DND-41 (cell line): Measurements from ENCODE around the gene NEDD4L.
A peak's percentile ranks its signal among the peaks of the same experiment; 100 is the strongest.

Source experiments
- ATAC-seq: fragments of 200-7000 bp; cut with Tn5 transposase; 3 replicates; pipeline ENCODE4 v1.9.1; 2021; ENCODE audit warnings: low read depth; ENCODE audit not compliant: insufficient read depth
- DNase-seq: peaks from one replicate; pipeline ENCODE4 v3.0.0-alpha.2; 2020
- H2AFZ ChIP-seq: 2 replicates; pipeline ENCODE4 v1.6.0; 2012; ENCODE audit warnings: low read depth, low read length
- H3K27ac ChIP-seq: 2 replicates; pipeline ENCODE4 v1.5.1; 2012; ENCODE audit warnings: low read length, inconsistent platforms
- H3K27me3 ChIP-seq: fragments of 200-600 bp; sonication (generic); 2 replicates; pipeline ENCODE4 v1.6.0; 2012; ENCODE audit warnings: low read length, mild to moderate bottlenecking, inconsistent platforms; ENCODE audit not compliant: insufficient read depth, poor library complexity
- H3K36me3 ChIP-seq: 2 replicates; pipeline ENCODE4 v1.5.1; 2012; ENCODE audit warnings: low read length, inconsistent platforms; ENCODE audit not compliant: insufficient read depth
- H3K4me1 ChIP-seq: 2 replicates; pipeline ENCODE4 v1.5.1; 2012; ENCODE audit warnings: mild to moderate bottlenecking, low read length; ENCODE audit not compliant: insufficient read depth
- H3K4me2 ChIP-seq: 2 replicates; pipeline ENCODE4 v1.6.0; 2012; ENCODE audit warnings: mild to moderate bottlenecking, moderate library complexity, low read length, inconsistent platforms; ENCODE audit not compliant: insufficient read depth
- H3K4me3 ChIP-seq, 2 experiments: fragments of 200-600 bp in 1 of 2; shearing (Covaris generic) in 1 of 2; 2 replicates each; pipeline ENCODE4 v1.5.1; 2012 to 2016; ENCODE audit warnings: inconsistent platforms in 2 of 2, low read length in 2 of 2, mild to moderate bottlenecking in 2 of 2, low read depth in 1 of 2, moderate library complexity in 1 of 2
- H3K79me2 ChIP-seq: 2 replicates; pipeline ENCODE4 v1.6.0; 2012; ENCODE audit warnings: low read length, inconsistent platforms; ENCODE audit not compliant: insufficient read depth
- H3K9ac ChIP-seq: 2 replicates; pipeline ENCODE4 v1.6.0; 2012; ENCODE audit warnings: low read depth, mild to moderate bottlenecking, inconsistent platforms, low read length, moderate library complexity
- H3K9me3 ChIP-seq: 2 replicates; pipeline ENCODE4 v1.5.1; 2012; ENCODE audit warnings: low read length, moderate library complexity, mild to moderate bottlenecking, inconsistent platforms; ENCODE audit not compliant: insufficient read depth, severe bottlenecking
- H4K20me1 ChIP-seq: 2 replicates; pipeline ENCODE4 v1.6.0; 2012; ENCODE audit warnings: low read length; ENCODE audit not compliant: insufficient read depth
- EZH2 ChIP-seq: IDR thresholded peaks from 3 replicates; pipeline ENCODE4 v1.6.1; 2012; ENCODE audit warnings: borderline replicate concordance, low read depth, mild to moderate bottlenecking, moderate library complexity, low read length, inconsistent platforms; ENCODE audit not compliant: severe bottlenecking
- TF ChIP-seq, protein P1 (sequence below): IDR thresholded peaks from 2 replicates; pipeline ENCODE4 v1.5.1; 2012; ENCODE audit warnings: borderline replicate concordance, low read length, moderate library complexity, mild to moderate bottlenecking; ENCODE audit not compliant: poor library complexity, severe bottlenecking; ENCODE audit errors: extremely low read depth

NEDD4L gene

DNA sequence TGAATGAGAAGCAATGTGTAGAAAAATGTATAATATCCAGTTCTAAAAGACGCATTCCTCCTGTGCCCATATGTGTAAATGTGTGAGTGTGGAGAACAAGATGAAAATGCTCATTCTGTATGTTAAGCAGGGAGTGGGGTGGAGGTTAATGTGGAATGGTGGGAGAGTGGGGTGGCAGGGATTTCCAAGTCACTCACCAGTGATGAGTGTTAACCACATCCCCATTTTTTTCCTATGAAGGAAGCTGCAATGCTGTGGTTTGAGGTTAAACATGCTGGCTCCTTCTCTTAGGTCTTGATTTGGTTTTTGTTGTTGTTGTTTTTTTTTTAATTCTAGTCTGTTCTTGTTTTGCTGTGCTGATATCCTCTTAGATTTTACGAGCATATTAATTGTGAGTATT, 169.4 kb downstream of the NEDD4L start:
- H3K27me3 ChIP-seq = peaks cover 7% of the 10 kb centered on the region
- no peak for TF ChIP-seq EZH2
- TF ChIP-seq, protein P1, sequence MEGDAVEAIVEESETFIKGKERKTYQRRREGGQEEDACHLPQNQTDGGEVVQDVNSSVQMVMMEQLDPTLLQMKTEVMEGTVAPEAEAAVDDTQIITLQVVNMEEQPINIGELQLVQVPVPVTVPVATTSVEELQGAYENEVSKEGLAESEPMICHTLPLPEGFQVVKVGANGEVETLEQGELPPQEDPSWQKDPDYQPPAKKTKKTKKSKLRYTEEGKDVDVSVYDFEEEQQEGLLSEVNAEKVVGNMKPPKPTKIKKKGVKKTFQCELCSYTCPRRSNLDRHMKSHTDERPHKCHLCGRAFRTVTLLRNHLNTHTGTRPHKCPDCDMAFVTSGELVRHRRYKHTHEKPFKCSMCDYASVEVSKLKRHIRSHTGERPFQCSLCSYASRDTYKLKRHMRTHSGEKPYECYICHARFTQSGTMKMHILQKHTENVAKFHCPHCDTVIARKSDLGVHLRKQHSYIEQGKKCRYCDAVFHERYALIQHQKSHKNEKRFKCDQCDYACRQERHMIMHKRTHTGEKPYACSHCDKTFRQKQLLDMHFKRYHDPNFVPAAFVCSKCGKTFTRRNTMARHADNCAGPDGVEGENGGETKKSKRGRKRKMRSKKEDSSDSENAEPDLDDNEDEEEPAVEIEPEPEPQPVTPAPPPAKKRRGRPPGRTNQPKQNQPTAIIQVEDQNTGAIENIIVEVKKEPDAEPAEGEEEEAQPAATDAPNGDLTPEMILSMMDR = no peak
- ATAC-seq (peak; percentile 67; the same call in 2 of the 3 replicates), DNase-seq (no peak)
- H2AFZ ChIP-seq = no peak overlapping the region
- no peaks in the 10 kb centered on the region for H3K9me3 ChIP-seq
- no peaks in the 10 kb centered on the region for H4K20me1 ChIP-seq
- no peak overlapping the region for H3K9ac ChIP-seq
- H3K4me1 ChIP-seq = peaks cover 13% of the 10 kb centered on the region
- no peak overlapping the region for H3K27ac ChIP-seq
- no peaks in the 10 kb centered on the region for H3K36me3 ChIP-seq
- H3K4me3 ChIP-seq = no peak overlapping the region
- no peaks in the 10 kb centered on the region for H3K79me2 ChIP-seq
- no peak overlapping the region for H3K4me2 ChIP-seq

DNA sequence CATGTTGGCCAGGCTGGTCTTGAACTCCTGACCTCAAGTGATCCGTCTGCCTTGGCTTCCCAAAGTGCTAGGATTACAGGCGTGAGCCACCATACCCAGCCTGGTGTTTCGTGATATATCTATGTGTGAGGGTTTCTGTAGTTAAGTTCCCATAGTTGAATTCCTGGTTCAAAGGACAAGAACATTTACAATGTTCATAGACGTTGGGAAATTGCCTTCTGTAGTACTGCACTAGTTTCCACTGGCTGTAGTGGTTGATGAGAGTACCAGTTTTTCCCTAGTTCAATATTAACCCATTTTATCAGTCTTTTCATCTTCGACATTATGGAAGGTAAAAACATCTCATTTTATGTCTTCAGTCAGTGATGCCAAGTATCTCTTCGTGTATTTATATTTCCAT, 171.0 kb downstream of the NEDD4L start:
- H3K79me2 ChIP-seq = no peaks in the 10 kb centered on the region
- DNase-seq = no peak
- H2AFZ ChIP-seq = no peak overlapping the region
- H3K4me3 ChIP-seq = no peak overlapping the region
- no peaks in the 10 kb centered on the region for H3K9me3 ChIP-seq
- H3K27me3 ChIP-seq = peaks cover 5% of the 10 kb centered on the region
- H4K20me1 ChIP-seq = 0 out of 2 replicates have a peak, but pooled peaks cover 2% of the 10 kb centered on the region
- H3K27ac ChIP-seq = no peak overlapping the region
- no peaks in the 10 kb centered on the region for H3K36me3 ChIP-seq
- H3K4me1 ChIP-seq = peaks cover 13% of the 10 kb centered on the region
- ATAC-seq = no peak
- no peak overlapping the region for H3K4me2 ChIP-seq
- H3K9ac ChIP-seq = no peak overlapping the region
- TF ChIP-seq EZH2 = no peak
- TF ChIP-seq, protein P1 = no peak

DNA sequence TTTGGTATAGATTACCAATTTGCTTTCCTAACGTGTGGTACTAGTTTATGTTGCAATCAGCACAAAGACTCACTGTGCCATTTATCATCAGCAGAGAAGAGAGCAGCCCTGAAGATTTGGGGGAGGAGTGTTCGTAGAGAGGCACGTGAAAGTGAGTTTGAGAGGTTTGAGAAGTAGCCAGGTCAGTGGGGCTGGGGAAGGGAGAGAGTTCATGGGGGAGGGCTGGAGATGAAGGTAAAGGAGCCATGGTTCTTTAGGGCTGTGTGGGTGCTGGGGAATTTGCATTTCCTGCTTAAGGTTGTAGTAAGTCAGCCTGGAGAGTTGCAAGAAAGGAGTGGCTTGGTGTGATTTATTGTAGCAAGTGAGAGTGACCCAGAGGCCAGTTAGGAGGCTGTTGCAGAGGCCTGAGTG, 172.1 kb downstream of the NEDD4L start:
- Histone ChIP-seq H3K79me2 (no peaks in the 10 kb centered on the region), H3K4me1 (peaks cover 13% of the 10 kb centered on the region), H3K4me3 (no peak overlapping the region), H3K9me3 (no peaks in the 10 kb centered on the region), H3K27me3 (peaks cover 4% of the 10 kb centered on the region), H3K27ac (no peak overlapping the region), H3K36me3 (no peaks in the 10 kb centered on the region), H2AFZ (no peak overlapping the region), H4K20me1 (0 out of 2 replicates have a peak, but pooled peaks cover 2% of the 10 kb centered on the region), H3K9ac (no peak overlapping the region), H3K4me2 (no peak overlapping the region)
- no peak for DNase-seq
- TF ChIP-seq, protein P1 = no peak
- TF ChIP-seq EZH2 = no peak
- no peak for ATAC-seq

DNA sequence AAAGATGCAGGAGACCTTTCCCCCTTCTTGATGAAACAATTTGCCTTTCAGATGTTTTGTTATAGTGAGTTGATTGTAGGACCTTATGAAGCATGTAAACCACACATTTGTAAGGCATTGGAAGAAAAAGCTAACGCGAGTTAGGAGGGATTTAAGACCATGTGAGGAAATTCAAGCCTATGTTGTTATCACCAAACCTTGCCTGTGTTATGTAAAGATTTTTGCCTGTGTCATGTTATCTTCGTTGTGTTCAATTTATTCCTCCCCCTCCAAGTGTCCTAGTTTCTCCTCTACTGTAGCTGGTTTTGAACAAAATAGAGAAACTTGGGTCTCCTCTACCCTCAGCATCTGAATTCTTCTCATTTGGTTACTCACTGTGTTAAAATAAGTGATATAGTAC, 173.0 kb downstream of the NEDD4L start:
- peaks cover 4% of the 10 kb centered on the region for H3K27me3 ChIP-seq
- no peaks in the 10 kb centered on the region for H3K9me3 ChIP-seq
- peaks cover 13% of the 10 kb centered on the region for H3K4me1 ChIP-seq
- DNase-seq = no peak
- H3K4me3 ChIP-seq = no peak overlapping the region
- 0 out of 2 replicates have a peak, but pooled peaks cover 2% of the 10 kb centered on the region for H4K20me1 ChIP-seq
- H3K36me3 ChIP-seq = no peaks in the 10 kb centered on the region
- no peak overlapping the region for H3K9ac ChIP-seq
- no peak for ATAC-seq
- no peak overlapping the region for H2AFZ ChIP-seq
- TF ChIP-seq, protein P1 = no peak
- no peak for TF ChIP-seq EZH2
- no peak overlapping the region for H3K4me2 ChIP-seq
- H3K79me2 ChIP-seq = no peaks in the 10 kb centered on the region
- no peak overlapping the region for H3K27ac ChIP-seq
